ENCODE results near the gene PLA2G6. TPM values are rescaled to one million over a fixed set of nuclear protein-coding genes. Genes with fewer than 3 reads are reported as not detected.
A peak's percentile ranks its signal among the peaks of the same experiment; 100 is the strongest.

Gene PLA2G6
- total RNA-seq, 1 experiment from 2014 or later, result 36.0 TPM

GRCh38 chr22:38220163-38220562 lies 38.5 kb upstream of the PLA2G6 start:
- BruUV-seq (replicated peaks), result no TSS peak
- H3K4me1 ChIP-seq (ENCODE audit: control insufficient read depth in 1 of 2, insufficient read depth in 2 of 2, low read length in 2 of 2), result peaks cover 26 to 50% of the 10 kb centered on the region in 2 experiments
- H3K79me2 ChIP-seq (ENCODE audit: insufficient read depth, low read length), result peaks cover 3% of the 10 kb centered on the region; the same call in 1 of the 2 replicates
- peak overlapping the region; percentile 70; the same call in 1 of the 2 replicates for H3K4me2 ChIP-seq (ENCODE audit: low read length)
- no peaks in the 10 kb centered on the region for H3K9me2 ChIP-seq (ENCODE audit: insufficient read depth)
- ChIA-PET CTCF (no interaction called here), POLR2A (interaction anchor here (1.0 kb wide), 1 partner anchor 9 kb away, joined by 8 read pairs; no protein-coding TSS in a partner anchor), RAD21 (ENCODE audit: low non-redundant PET in 1 of 2, low total read pairs in 2 of 2, uncharacterized antibody in 2 of 2, unreplicated experiment in 2 of 2) (no interaction called here)
- H3K4me3 ChIP-seq (replicated peaks in 1 of 2; ENCODE audit: low read depth in 1 of 2, low read length in 2 of 2), result no peak overlapping the region
- no peak overlapping the region for H2AFZ ChIP-seq (ENCODE audit: low read depth, low read length, poor library complexity, severe bottlenecking)
- no peak for DNase-seq (ENCODE audit: low read depth, low spot score)
- H3K27me3 ChIP-seq (ENCODE audit: insufficient read depth, low read length), result no peaks in the 10 kb centered on the region
- peaks cover 0 to 10% of the 10 kb centered on the region in 2 experiments; a peak in 2 of 4 replicates for H3K36me3 ChIP-seq (ENCODE audit: control insufficient read depth in 1 of 2, insufficient read depth in 2 of 2, low read length in 2 of 2)
- H4K20me1 ChIP-seq (ENCODE audit: insufficient read depth), result no peaks in the 10 kb centered on the region
- peak overlapping the region; percentile 77 for H3K9ac ChIP-seq (ENCODE audit: low read length)
- H3K9me3 ChIP-seq (ENCODE audit: control insufficient read depth in 1 of 2, insufficient read depth in 1 of 2, low read depth in 1 of 2, low read length in 2 of 2), result no peaks in the 10 kb centered on the region
- peak overlapping the region; percentile 79 for H3K27ac ChIP-seq (ENCODE audit: low read depth, low read length)
- TF ChIP-seq MAX (IDR thresholded peaks at IDR 0.05), result no peak
- no peak for TF ChIP-seq RAD21 (IDR thresholded peaks at IDR 0.05; ENCODE audit: low read depth)
- no peak for TF ChIP-seq POLR2AphosphoS5 (IDR thresholded peaks at IDR 0.05; ENCODE audit: low read depth, low read length)
- ATAC-seq, result no peak
- intact Hi-C loops (cut with micrococcal nuclease), result loop anchor here (10.0 kb wide), 1 partner anchor 105 kb away; the partner anchor contains the start of gene BAIAP2L2

DNA sequence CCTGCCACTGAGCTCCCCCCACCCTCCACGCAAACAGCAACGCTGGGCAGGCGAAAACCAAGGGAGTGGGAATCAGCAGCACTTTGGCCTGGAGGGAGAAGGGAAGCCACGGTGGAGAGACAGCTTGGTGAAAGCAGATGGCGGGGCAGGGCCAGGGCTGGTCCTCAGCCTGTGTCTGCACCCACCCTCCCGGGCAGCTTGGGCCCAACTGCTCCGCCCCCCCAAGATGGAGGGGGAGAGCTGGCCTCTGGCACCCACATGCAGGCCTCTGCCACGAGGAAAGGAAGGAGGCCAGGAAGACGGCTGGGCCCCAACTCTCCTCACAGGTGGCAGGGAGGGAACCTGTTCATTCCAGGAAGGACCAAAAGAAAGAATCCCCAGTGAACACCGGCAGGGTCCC lies 38.0 kb upstream of the PLA2G6 start:
- H2AFZ ChIP-seq (ENCODE audit: low read depth, low read length, poor library complexity, severe bottlenecking), result no peak overlapping the region
- H4K20me1 ChIP-seq (ENCODE audit: insufficient read depth), result no peaks in the 10 kb centered on the region
- H3K27me3 ChIP-seq (ENCODE audit: insufficient read depth, low read length), result no peaks in the 10 kb centered on the region
- H3K36me3 ChIP-seq (ENCODE audit: control insufficient read depth in 1 of 2, insufficient read depth in 2 of 2, low read length in 2 of 2), result peaks cover 0 to 13% of the 10 kb centered on the region in 2 experiments; a peak in 2 of 4 replicates
- peaks cover 5% of the 10 kb centered on the region; the same call in 1 of the 2 replicates for H3K79me2 ChIP-seq (ENCODE audit: insufficient read depth, low read length)
- CTCF ChIA-PET, result interaction anchor here (2.3 kb wide), 1 partner anchor 11 kb away, joined by 6 read pairs; no protein-coding TSS in a partner anchor
- ATAC-seq, result no peak
- H3K9me2 ChIP-seq (ENCODE audit: insufficient read depth), result no peaks in the 10 kb centered on the region
- RAD21 ChIA-PET (ENCODE audit: low non-redundant PET in 1 of 2, low total read pairs in 2 of 2, uncharacterized antibody in 2 of 2, unreplicated experiment in 2 of 2), result interaction anchor here in 1 of 2 experiments (0.6 kb wide), 1 partner anchor 122 kb away, joined by 4 read pairs; no protein-coding TSS in a partner anchor
- peaks cover 28 to 55% of the 10 kb centered on the region in 2 experiments for H3K4me1 ChIP-seq (ENCODE audit: control insufficient read depth in 1 of 2, insufficient read depth in 2 of 2, low read length in 2 of 2)
- peak overlapping the region; percentile 79 for H3K27ac ChIP-seq (ENCODE audit: low read depth, low read length)
- no peak for DNase-seq (ENCODE audit: low read depth, low spot score)
- no peaks in the 10 kb centered on the region for H3K9me3 ChIP-seq (ENCODE audit: control insufficient read depth in 1 of 2, insufficient read depth in 1 of 2, low read depth in 1 of 2, low read length in 2 of 2)
- peak overlapping the region; percentile 70 for H3K4me2 ChIP-seq (ENCODE audit: low read length)
- peak overlapping the region; percentile 77 for H3K9ac ChIP-seq (ENCODE audit: low read length)
- POLR2A ChIA-PET, result interaction anchor here (1.0 to 1.4 kb wide), 2 partner anchors 10 to 17 kb away, joined by 6 to 8 read pairs; partner anchors contain the start of gene MAFF
- intact Hi-C loops (cut with micrococcal nuclease), result loop anchor here (5.0 to 10.0 kb wide), 2 partner anchors 98 to 105 kb away; partner anchors contain the start of genes BAIAP2L2 and CSNK1E
- no TSS peak for BruUV-seq (replicated peaks)
- no peak overlapping the region for H3K4me3 ChIP-seq (replicated peaks in 1 of 2; ENCODE audit: low read depth in 1 of 2, low read length in 2 of 2)
- TF ChIP-seq TCF7L2 (IDR thresholded peaks at IDR 0.05; ENCODE audit: borderline replicate concordance, extremely low read depth, insufficient read depth, insufficient read length), result no peak
- TF ChIP-seq FOSL1 (IDR thresholded peaks at IDR 0.05; ENCODE audit: low read depth), result no peak
- TF ChIP-seq EZH2 (IDR thresholded peaks at IDR 0.05), result no peak
- TF ChIP-seq CTCF (IDR thresholded peaks at IDR 0.05 in 2 of 3, conservative IDR thresholded peaks at IDR 0.05 in 1 of 3; ENCODE audit: borderline replicate concordance in 1 of 3, insufficient read depth in 1 of 3, low read depth in 2 of 3, low read length in 2 of 3), result no peak
- TF ChIP-seq EZH2phosphoT487 (IDR thresholded peaks at IDR 0.05; ENCODE audit: borderline replicate concordance), result no peak
- no peak for TF ChIP-seq REST (IDR thresholded peaks at IDR 0.05; ENCODE audit: low read depth)
- TF ChIP-seq EGR1 (IDR thresholded peaks at IDR 0.05; ENCODE audit: low read depth), result no peak
- TF ChIP-seq JUND (IDR thresholded peaks at IDR 0.05), result no peak
- no peak for TF ChIP-seq ELF1 (IDR thresholded peaks at IDR 0.05; ENCODE audit: borderline replicate concordance, low read depth)
- no peak for TF ChIP-seq SRF (IDR thresholded peaks at IDR 0.05; ENCODE audit: low read depth)
- no peak for TF ChIP-seq POLR2AphosphoS5 (IDR thresholded peaks at IDR 0.05; ENCODE audit: low read depth, low read length)
- TF ChIP-seq ZNF274 (IDR thresholded peaks at IDR 0.05; ENCODE audit: low read depth, low read length), result no peak
- TF ChIP-seq ZFX (IDR thresholded peaks at IDR 0.05), result no peak
